Ovary (tissue), 9 donors: ENCODE measurements around the gene KRT79. TPM values are rescaled to one million over a fixed set of nuclear protein-coding genes. Genes with fewer than 3 reads are reported as not detected.

Experiments used
- DNase-seq, 5 donors: peaks; one replicate each; pipeline ENCODE4 v3.0.0-alpha.2; 2019 to 2020
- H3K27ac ChIP-seq, 2 donors: fragments of 200-600 bp; one replicate each; pipeline versions ENCODE4 v1.5.1 to v1.8.0; 2019 to 2022
- H3K27me3 ChIP-seq: fragments of 200-600 bp; one replicate; pipeline ENCODE4 v1.8.0; 2022
- H3K36me3 ChIP-seq: fragments of 200-600 bp; sonication (generic); one replicate; pipeline ENCODE4 v1.5.1; 2019
- H3K4me1 ChIP-seq: one replicate; pipeline ENCODE4 v1.8.1; 2013; ENCODE audit warnings: mild to moderate bottlenecking, moderate library complexity; ENCODE audit not compliant: insufficient read depth
- H3K4me3 ChIP-seq: fragments of 200-600 bp; sonication (generic); one replicate; pipeline ENCODE4 v1.5.1; 2017
- H3K9me3 ChIP-seq, 2 donors: fragments of 200-600 bp in 1 of 2; sonication (generic) in 1 of 2; one replicate each; pipeline versions ENCODE4 v1.5.1 to v1.8.1; 2013 to 2019; ENCODE audit warnings: mild to moderate bottlenecking in 1 of 2, moderate library complexity in 1 of 2
- CTCF ChIP-seq, 3 donors: fragments of 450-650 bp in 2 of 3; fragments of 200-600 bp in 1 of 3; IDR thresholded peaks; one replicate each; pipeline versions ENCODE4 v1.5.1 to v1.8.0; 2016 to 2022; ENCODE audit warnings: antibody characterized with exemption in 3 of 3, mild to moderate bottlenecking in 1 of 3
- EP300 ChIP-seq: sonication (generic); formaldehyde crosslinking; IDR thresholded peaks from one replicate; pipeline ENCODE4 v1.6.1; 2017; ENCODE audit warnings: antibody characterized with exemption
- POLR2A ChIP-seq: fragments of 450-650 bp; IDR thresholded peaks from one replicate; pipeline ENCODE4 v1.6.1; 2017; ENCODE audit warnings: antibody characterized with exemption, mild to moderate bottlenecking, moderate library complexity
- WGBS, 3 donors: extraction: QIAGEN DNeasy Blood & Tissue Kit in 1 of 3; methylation state at CpG; one replicate each; pipeline versions ENCODE4 v1.1.5 to v1.1.7; 2013 to 2017; 5-methylcytosine and 5-hydroxymethylcytosine counted together
- intact Hi-C, 4 donors: fragments of 100-400 bp; cut with DNase I; formaldehyde crosslinking; loops; one replicate each; pipeline versions ENCODE4 v1.11.0 to v1.15.1; 2022 to 2023
- polyA plus RNA-seq, 2 donors: library from polyadenylated mRNA; stranded (reverse); fragments of 200-250 nt in 1 of 2; fragments of 350-450 nt in 1 of 2; fragmentation: Illumina TruSeq in 1 of 2; extraction: RNeasy Lipid Tissue Mini Kit (QIAGEN cat#74804) in 1 of 2; gene quantifications; one replicate each; pipeline ENCODE4 v1.2.3, GENCODE V29; 2013 to 2014
- total RNA-seq, 7 donors: library from RNA; depleted of rRNA in 2 of 7; stranded (reverse); fragments of >200 nt in 2 of 7; fragmentation: NEBNext Ultra II Directional in 3 of 7; extraction: Animal tissue kit (Norgen Biotek cat#: 25700) in 3 of 7; gene quantifications; one replicate each; pipeline versions ENCODE4 v1.1.0 to v1.2.4, GENCODE V29; 2016 to 2023
- donor health status: DM: no; HTN: no; CAD: no; lungs with moderate emphysema.
- donor health status: DM: no; HTN: no; CAD: no.
- donor health status: Bipolar disorder and iron deficiency.
- donor health status: DM: yes; HTN: yes; CAD: no.
- donor health status: DM: no; HTN: no; CAD: no.
- donor health status: DM: yes; HTN: yes; CAD: no.

Gene KRT79
- total and polyA plus RNA-seq, 9 donors = not detected

- Histone ChIP-seq H3K9me3 (no peaks in the 10 kb centered on the region), H3K4me1 (no peaks in the 10 kb centered on the region), H3K4me3 (no peak overlapping the region), H3K27me3 (no peaks in the 10 kb centered on the region), H3K36me3 (no peaks in the 10 kb centered on the region), H3K27ac (no peak overlapping the region)
- DNase-seq = no peak
- intact Hi-C loops = no loop called here
- no peak for TF ChIP-seq EP300
- no peak for TF ChIP-seq CTCF (IDR thresholded peaks at IDR 0.05)
- no peak for TF ChIP-seq POLR2A
- 87 to 89% (median 87%) methylated on average over 12 of the region's 12 CpGs for WGBS, 3 donors
Measured at GRCh38 chr12:52791271-52792184, 42.6 kb downstream of the KRT79 start.

- intact Hi-C loops = no loop called here
- no peak overlapping the region for H3K27ac ChIP-seq
- no peaks in the 10 kb centered on the region for H3K27me3 ChIP-seq
- no peak for DNase-seq
- no peaks in the 10 kb centered on the region for H3K9me3 ChIP-seq
- no peak for TF ChIP-seq CTCF (IDR thresholded peaks at IDR 0.05)
- no peak for TF ChIP-seq POLR2A
- TF ChIP-seq EP300 = no peak
- WGBS, 3 donors = 49 to 53% (median 50%) methylated on average over 19 of the region's 19 CpGs
- no peak overlapping the region for H3K4me3 ChIP-seq
- H3K36me3 ChIP-seq = no peaks in the 10 kb centered on the region
- no peaks in the 10 kb centered on the region for H3K4me1 ChIP-seq
Measured at GRCh38 chr12:52790427-52791270, 43.5 kb downstream of the KRT79 start.

GRCh38 chr12:52789637-52790426 is 44.3 kb downstream of the KRT79 start:
- no peak overlapping the region for H3K4me3 ChIP-seq
- DNase-seq = no peak
- no peak overlapping the region for H3K27ac ChIP-seq
- no peaks in the 10 kb centered on the region for H3K27me3 ChIP-seq
- 12 to 16% (median 14%) methylated on average over 47 to 50 of the region's 50 CpGs for WGBS, 3 donors
- TF ChIP-seq EP300 (no peak), CTCF (IDR thresholded peaks at IDR 0.05) (no peak), POLR2A (no peak)
- H3K9me3 ChIP-seq = no peaks in the 10 kb centered on the region
- no peaks in the 10 kb centered on the region for H3K36me3 ChIP-seq
- intact Hi-C loops = no loop called here
- no peaks in the 10 kb centered on the region for H3K4me1 ChIP-seq
